Sigmoid colon (tissue), 3 donors: ENCODE measurements around the gene GPC6.

Experiments
- CTCF ChIP-seq, 4 experiments: fragments of 450-650 bp in 3 of 4; fragments of 200-600 bp in 1 of 4; IDR thresholded peaks; one replicate each; pipeline ENCODE4 v1.5.1; 2016 to 2019; ENCODE audit warnings: antibody characterized with exemption in 4 of 4, mild to moderate bottlenecking in 3 of 4, moderate library complexity in 2 of 4
- POLR2A ChIP-seq, 2 donors: fragments of 450-650 bp; IDR thresholded peaks; one replicate each; pipeline ENCODE4 v1.6.1; 2016; ENCODE audit warnings: antibody characterized with exemption in 2 of 2, mild to moderate bottlenecking in 2 of 2, moderate library complexity in 2 of 2

DNA sequence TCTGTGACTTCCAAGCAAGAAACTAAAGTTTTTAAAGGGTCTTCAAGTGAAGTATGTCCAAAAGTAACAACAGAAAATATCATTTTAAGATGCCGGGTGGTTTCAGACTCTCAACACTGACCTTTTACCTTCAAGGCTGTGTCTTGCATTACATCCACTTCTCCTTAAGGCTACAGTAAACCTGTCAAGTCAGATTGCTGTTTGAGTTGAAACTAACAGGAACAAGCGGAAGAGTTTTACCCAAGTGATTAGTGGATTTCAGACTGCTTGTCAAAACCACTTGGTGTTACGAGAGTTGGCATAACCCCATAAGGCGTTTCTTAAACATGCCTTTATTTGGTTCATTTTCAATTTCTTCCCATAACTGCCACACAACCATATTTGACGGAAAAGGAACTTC is 969.8 kb downstream of the GPC6 start:
- TF ChIP-seq CTCF (IDR thresholded peaks at IDR 0.05) (no peak), POLR2A (IDR thresholded peaks at IDR 0.05) (no peak)
